Neural crest cell (in vitro differentiated cells): ENCODE measurements around the gene SNX10. TPM values are rescaled to one million over a fixed set of nuclear protein-coding genes. Genes with fewer than 3 reads are reported as not detected.
A peak's percentile ranks its signal among the peaks of the same experiment; 100 is the strongest.

Experiments used
- DNase-seq: peaks from one replicate; pipeline ENCODE4 v3.0.0; 2021; ENCODE audit warnings: low read depth, mixed read lengths, low spot score
- H3K27ac Mint-ChIP-seq: one replicate; pipeline ENCODE4 v1.8.0; 2021; ENCODE audit warnings: mild to moderate bottlenecking, mixed read lengths; ENCODE audit not compliant: unreplicated experiment
- H3K27me3 Mint-ChIP-seq: 2 replicates; pipeline ENCODE4 v1.8.0; 2021; ENCODE audit warnings: low read depth, mild to moderate bottlenecking, mixed read lengths
- H3K36me3 Mint-ChIP-seq: 2 replicates; pipeline ENCODE4 v1.8.0; 2021; ENCODE audit warnings: low read depth, mild to moderate bottlenecking, mixed read lengths
- H3K4me1 Mint-ChIP-seq: 2 replicates; pipeline ENCODE4 v1.8.0; 2021; ENCODE audit warnings: mixed read lengths
- H3K4me3 Mint-ChIP-seq: one replicate; pipeline ENCODE4 v1.8.0; 2021; ENCODE audit warnings: mild to moderate bottlenecking, mixed read lengths
- H3K9me3 Mint-ChIP-seq: 2 replicates; pipeline ENCODE4 v1.8.0; 2021; ENCODE audit warnings: mixed read lengths
- total RNA-seq: library from RNA; stranded (reverse); gene quantifications from 2 replicates; pipeline ENCODE4 v1.2.1, GENCODE V29; 2021
- TF ChIP-seq, protein P1 (sequence below): fragments of 200-600 bp; sonication (generic); conservative IDR thresholded peaks from 2 replicates; pipeline ENCODE4 v1.5.0; 2021; ENCODE audit warnings: antibody characterized with exemption, mild to moderate bottlenecking

Gene SNX10
- total RNA-seq, 1 donor from 2014 or later, result 5.0 TPM

DNA sequence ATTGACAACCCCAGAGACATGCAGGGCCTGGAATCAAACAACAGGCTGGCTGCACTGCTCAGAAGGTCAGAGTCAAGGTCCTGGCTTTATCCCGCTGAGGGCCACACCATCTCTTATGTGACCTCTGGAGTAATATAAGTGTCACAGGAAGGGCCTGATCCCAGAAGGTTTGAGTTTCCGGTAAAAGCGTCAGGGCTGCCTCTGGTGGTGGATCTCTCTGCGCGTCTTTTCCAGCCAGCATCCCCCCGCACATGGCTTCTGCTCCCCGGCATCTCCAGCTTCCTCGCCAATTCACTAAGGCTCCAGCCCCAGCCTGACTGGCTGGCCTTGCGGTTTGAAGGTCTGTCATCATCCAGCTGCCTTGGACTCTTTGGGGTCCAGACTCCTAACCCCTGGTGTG lies 54.2 kb downstream of the SNX10 start:
- Mint-ChIP-seq H3K27me3 (no peaks in the 10 kb centered on the region), H3K36me3 (no peaks in the 10 kb centered on the region), H3K27ac (no peak overlapping the region), H3K9me3 (no peaks in the 10 kb centered on the region), H3K4me3 (no peak overlapping the region), H3K4me1 (peaks cover 14% of the 10 kb centered on the region)
- DNase-seq, result no peak
- TF ChIP-seq, protein P1, sequence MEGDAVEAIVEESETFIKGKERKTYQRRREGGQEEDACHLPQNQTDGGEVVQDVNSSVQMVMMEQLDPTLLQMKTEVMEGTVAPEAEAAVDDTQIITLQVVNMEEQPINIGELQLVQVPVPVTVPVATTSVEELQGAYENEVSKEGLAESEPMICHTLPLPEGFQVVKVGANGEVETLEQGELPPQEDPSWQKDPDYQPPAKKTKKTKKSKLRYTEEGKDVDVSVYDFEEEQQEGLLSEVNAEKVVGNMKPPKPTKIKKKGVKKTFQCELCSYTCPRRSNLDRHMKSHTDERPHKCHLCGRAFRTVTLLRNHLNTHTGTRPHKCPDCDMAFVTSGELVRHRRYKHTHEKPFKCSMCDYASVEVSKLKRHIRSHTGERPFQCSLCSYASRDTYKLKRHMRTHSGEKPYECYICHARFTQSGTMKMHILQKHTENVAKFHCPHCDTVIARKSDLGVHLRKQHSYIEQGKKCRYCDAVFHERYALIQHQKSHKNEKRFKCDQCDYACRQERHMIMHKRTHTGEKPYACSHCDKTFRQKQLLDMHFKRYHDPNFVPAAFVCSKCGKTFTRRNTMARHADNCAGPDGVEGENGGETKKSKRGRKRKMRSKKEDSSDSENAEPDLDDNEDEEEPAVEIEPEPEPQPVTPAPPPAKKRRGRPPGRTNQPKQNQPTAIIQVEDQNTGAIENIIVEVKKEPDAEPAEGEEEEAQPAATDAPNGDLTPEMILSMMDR, result no peak

DNA sequence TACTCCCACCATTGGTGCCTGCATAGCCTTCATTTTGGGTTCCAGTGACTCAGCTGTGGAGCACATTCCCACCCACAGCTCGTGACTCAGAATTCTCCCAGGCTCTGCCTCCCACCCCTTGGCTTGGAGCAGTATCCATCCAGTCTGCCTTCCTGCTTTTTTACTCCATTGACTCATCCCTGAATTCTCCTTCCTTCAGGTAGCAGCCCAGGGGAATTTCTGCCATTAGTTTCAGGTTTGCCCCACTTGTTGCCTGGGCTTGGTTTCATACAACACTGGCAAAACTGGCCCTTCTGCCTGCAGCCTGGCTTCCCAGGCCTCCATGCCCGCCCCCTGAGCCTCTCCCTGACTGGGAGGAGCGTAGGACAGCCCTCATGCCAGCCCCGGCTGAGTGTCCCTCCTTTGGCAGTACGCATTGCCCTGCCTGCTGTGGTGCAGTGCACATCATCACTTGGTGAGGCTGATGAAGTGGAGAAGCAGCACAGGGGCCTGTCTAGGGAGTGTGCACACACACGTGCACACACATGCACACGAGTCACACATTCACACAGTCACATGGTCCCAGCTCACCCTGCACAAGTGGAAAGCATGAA lies 55.0 kb downstream of the SNX10 start:
- Mint-ChIP-seq H3K36me3 (no peaks in the 10 kb centered on the region), H3K27ac (no peak overlapping the region)

DNA sequence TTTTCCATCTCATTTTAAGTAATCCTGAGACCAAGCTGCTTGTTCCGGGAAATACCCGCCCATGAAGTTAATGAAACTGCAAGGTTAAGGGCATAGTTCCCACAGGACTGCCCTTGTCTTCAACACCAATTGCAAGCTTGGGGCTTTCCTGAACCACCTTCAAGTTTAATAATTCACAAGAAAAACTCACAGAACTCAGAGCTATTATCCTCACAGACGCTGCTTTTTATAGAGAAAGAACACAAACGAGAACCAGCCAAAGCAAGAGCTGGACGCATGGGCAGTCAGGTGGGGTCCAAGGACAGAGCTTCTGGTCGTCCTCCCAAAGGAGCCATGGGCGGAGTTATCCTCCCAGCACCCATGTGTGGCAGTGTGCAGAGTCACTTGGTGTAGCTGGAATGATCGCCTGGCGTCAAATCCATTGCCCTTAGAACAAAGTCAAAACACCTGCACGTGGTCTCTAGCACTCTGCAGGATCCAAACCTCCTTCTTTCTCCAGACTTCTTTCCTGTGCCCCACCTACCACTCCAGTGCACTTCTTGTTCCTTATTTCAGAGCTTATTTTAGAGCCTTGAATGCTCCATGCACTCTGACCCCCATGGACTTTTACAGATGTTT lies 56.7 kb downstream of the SNX10 start:
- H3K27ac Mint-ChIP-seq, result peak overlapping the region; percentile 12
- no peaks in the 10 kb centered on the region for H3K9me3 Mint-ChIP-seq
- H3K27me3 Mint-ChIP-seq, result no peaks in the 10 kb centered on the region
- TF ChIP-seq, protein P1, result no peak
- H3K4me3 Mint-ChIP-seq, result no peak overlapping the region
- no peaks in the 10 kb centered on the region for H3K36me3 Mint-ChIP-seq
- DNase-seq, result no peak
- H3K4me1 Mint-ChIP-seq, result peaks cover 11% of the 10 kb centered on the region

More for the DNA sequence above, 55.0 kb downstream of the SNX10 start:
- Mint-ChIP-seq H3K4me1 (peaks cover 14% of the 10 kb centered on the region), H3K4me3 (no peak overlapping the region), H3K9me3 (no peaks in the 10 kb centered on the region), H3K27me3 (no peaks in the 10 kb centered on the region)
- TF ChIP-seq, protein P1, result no peak
- no peak for DNase-seq

DNA sequence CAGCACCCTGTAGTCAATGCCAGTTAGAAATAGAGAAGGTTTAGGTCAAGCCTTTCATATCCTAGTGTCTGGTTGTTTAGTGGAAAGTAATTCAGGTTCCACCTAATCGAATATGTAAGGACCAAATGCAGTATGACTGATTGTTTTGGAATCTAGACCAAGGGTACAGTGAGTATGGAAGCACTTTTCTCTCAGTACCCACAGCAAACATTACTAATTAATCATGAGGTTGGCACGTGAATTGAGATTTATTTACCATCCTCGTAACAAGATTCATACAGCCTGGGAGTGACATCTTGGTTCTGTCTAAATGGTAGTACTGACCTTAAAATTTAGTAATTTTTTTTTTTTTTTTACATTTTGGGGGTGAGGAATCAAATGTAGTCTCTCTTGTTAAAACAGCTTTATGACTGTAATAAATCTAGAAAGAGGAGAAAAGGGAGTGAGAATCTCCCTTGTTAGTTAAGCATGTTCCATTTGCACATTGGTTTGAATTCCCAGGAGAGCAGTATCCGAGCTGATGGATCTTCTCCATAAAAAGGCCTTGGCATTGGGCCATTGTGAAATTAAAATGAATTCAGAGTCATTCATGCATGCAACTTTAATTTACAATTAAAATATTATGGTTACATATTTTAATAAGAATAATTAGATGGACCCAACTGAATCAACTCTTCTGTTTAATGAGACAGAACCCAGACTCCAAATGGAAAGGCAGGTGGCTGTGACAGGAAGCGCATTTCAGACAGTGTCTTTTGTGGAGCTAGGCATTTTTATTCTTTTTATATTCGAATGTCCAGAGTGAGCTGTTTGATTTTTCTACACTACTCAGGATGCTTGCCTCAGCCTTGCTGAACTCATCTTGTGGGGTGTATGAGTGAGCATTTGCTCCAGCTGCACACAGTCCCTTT lies 57.6 kb downstream of the SNX10 start:
- TF ChIP-seq, protein P1, result no peak
- peaks cover 9% of the 10 kb centered on the region for H3K4me1 Mint-ChIP-seq
- H3K27me3 Mint-ChIP-seq, result no peaks in the 10 kb centered on the region
- no peaks in the 10 kb centered on the region for H3K9me3 Mint-ChIP-seq
- no peak overlapping the region for H3K4me3 Mint-ChIP-seq
- DNase-seq, result no peak
- H3K36me3 Mint-ChIP-seq, result no peaks in the 10 kb centered on the region
- no peak overlapping the region for H3K27ac Mint-ChIP-seq

DNA sequence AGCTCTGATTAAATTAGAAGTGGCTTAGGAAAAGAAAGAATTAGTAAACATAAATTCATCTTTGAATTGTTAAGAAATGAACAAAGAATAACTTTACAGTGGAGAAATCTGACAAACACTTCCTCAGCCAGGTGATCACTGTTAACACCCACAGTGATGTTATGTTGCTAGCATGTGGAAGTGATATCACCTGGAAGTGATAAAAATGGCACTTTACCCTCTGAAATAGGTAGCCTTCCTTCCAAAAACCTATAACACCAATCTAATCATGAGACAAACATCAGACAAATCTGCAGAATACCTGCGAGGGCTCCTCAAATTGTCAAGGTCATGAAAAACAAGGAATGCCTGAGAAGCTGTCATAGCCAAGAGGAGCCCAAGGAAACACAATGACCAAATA lies 59.5 kb downstream of the SNX10 start:
- no peak for DNase-seq

More for the DNA sequence above, 59.5 kb downstream of the SNX10 start:
- Mint-ChIP-seq H3K27ac (no peak overlapping the region), H3K9me3 (no peaks in the 10 kb centered on the region), H3K4me1 (peaks cover 6% of the 10 kb centered on the region), H3K27me3 (no peaks in the 10 kb centered on the region), H3K4me3 (no peak overlapping the region), H3K36me3 (no peaks in the 10 kb centered on the region)
- TF ChIP-seq, protein P1, result no peak
